ENCODE measurements around the gene PLD6.

DNA sequence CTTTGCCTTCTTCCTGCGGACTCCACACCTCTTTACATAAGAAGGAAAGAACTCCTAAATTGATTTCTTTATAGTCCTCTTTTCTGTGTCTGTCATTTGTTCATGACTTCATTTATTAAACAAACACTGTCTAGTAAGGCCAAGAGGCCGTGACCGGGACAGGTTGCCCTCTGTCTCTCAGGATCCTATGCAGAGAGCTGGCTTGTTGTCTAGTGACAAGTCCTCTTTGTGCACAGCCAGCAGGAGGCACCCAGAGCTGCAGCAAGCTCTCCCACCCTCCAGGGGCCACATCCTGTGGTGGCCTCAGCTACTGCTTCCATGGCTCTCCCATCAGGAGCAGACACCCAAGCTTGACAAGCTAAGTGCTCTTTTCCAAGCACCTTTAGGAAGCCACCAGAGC, 50.6 kb downstream of the PLD6 start:
- TF ChIP-seq SP1 (IDR thresholded peaks at IDR 0.05) (no peak), FOXM1 (IDR thresholded peaks at IDR 0.05; ENCODE audit: borderline replicate concordance) (no peak), FOXA1 (IDR thresholded peaks at IDR 0.05) (no peak), SUZ12 (IDR thresholded peaks at IDR 0.05) (no peak), BHLHE40 (IDR thresholded peaks at IDR 0.05; ENCODE audit: borderline replicate concordance) (no peak)

Data from HEK293T (cell line).